Stimulated activated CD4-positive, alpha-beta T cell treated with anti-CD3 and anti-CD28 coated beads, Interleukin-4, amount 100 ng/mL, for 4 hours (primary cell): ENCODE results near the gene NDUFS8.
A peak's percentile ranks its signal among the peaks of the same experiment; 100 is the strongest.

Source experiments
- DNase-seq, 2 experiments: peaks; one replicate each; pipeline ENCODE4 v3.0.0-alpha.2; 2020

The NDUFS8 gene

GRCh38 chr11:68003846-68004550, 26.5 kb upstream of the NDUFS8 start, which contains the start of gene UNC93B1:
Gene UNC93B1 (minus strand): TSS chr11:68004097. CDS start chr11:68004043, 54 bp downstream.
- DNase-seq = peak; percentile 78 to 79

GRCh38 chr11:68004551-68005335, 25.7 kb upstream of the NDUFS8 start:
- no peak for DNase-seq

- no peak for DNase-seq
Observed at GRCh38 chr11:68006606-68007166, 23.8 kb upstream of the NDUFS8 start.

- DNase-seq = no peak
Observed at GRCh38 chr11:68007498-68008380, 22.7 kb upstream of the NDUFS8 start.

- DNase-seq = no peak
Observed at GRCh38 chr11:68008381-68009337, 21.8 kb upstream of the NDUFS8 start.

- no peak for DNase-seq
Observed at GRCh38 chr11:68009391-68010089, 20.9 kb upstream of the NDUFS8 start.

- DNase-seq = no peak
Observed at GRCh38 chr11:68010090-68011041, 20.1 kb upstream of the NDUFS8 start, which contains the start of gene ALDH3B1. Gene ALDH3B1 (plus strand): TSS chr11:68010327. CDS start chr11:68015298, 4,971 bp downstream.

GRCh38 chr11:68011051-68011943, 19.2 kb upstream of the NDUFS8 start:
- no peak for DNase-seq

- DNase-seq = no peak
Observed at GRCh38 chr11:68012044-68012842, 18.2 kb upstream of the NDUFS8 start.

- DNase-seq = no peak
Observed at GRCh38 chr11:68012843-68013610, 17.5 kb upstream of the NDUFS8 start.

- no peak for DNase-seq
Observed at GRCh38 chr11:68013611-68014156, 16.8 kb upstream of the NDUFS8 start.

GRCh38 chr11:68014157-68014946, 16.1 kb upstream of the NDUFS8 start:
- DNase-seq = no peak

GRCh38 chr11:68014947-68015447, 15.5 kb upstream of the NDUFS8 start:
- no peak for DNase-seq

- DNase-seq = no peak
Observed at GRCh38 chr11:68015467-68015866, 15.0 kb upstream of the NDUFS8 start.

- DNase-seq = no peak
Observed at GRCh38 chr11:68016161-68016903, 14.1 kb upstream of the NDUFS8 start.
